Stimulated activated CD8-positive, alpha-beta memory T cell treated with anti-CD3 and anti-CD28 coated beads, Interleukin-12 subunit alpha, Interleukin-12 subunit beta, amount 100 ng/mL, for 1 hour (primary cell): ENCODE measurements around the gene TSPAN32.
"Not testable (repeated sequence)": the region's sequence is repeated elsewhere in the genome, so short reads cannot be mapped to it uniquely, and the experiment has no call there.

Experiments
- DNase-seq: peaks from one replicate; pipeline ENCODE4 v3.0.0-alpha.2; 2020; ENCODE audit warnings: low read depth

Gene TSPAN32

GRCh38 chr11:2316169-2316962 lies 14.6 kb downstream of the TSPAN32 start:
- DNase-seq, result no peak

GRCh38 chr11:2316963-2317244 lies 15.1 kb downstream of the TSPAN32 start:
- no peak for DNase-seq

- DNase-seq, result no peak
These were observed 15.7 kb downstream of the TSPAN32 start for GRCh38 chr11:2317354-2318050.

GRCh38 chr11:2318123-2318522 lies 16.3 kb downstream of the TSPAN32 start:
- no peak for DNase-seq

- no peak for DNase-seq
These were observed 16.9 kb downstream of the TSPAN32 start for GRCh38 chr11:2318707-2319106.

GRCh38 chr11:2319791-2320472 lies 18.1 kb downstream of the TSPAN32 start:
- DNase-seq, result no peak

GRCh38 chr11:2320568-2321310 lies 18.9 kb downstream of the TSPAN32 start:
- DNase-seq, result no peak

GRCh38 chr11:2321311-2321683 lies 19.5 kb downstream of the TSPAN32 start:
- no peak for DNase-seq

- DNase-seq, result no peak
These were observed 23.3 kb downstream of the TSPAN32 start for GRCh38 chr11:2325123-2325522.

GRCh38 chr11:2325719-2326118 lies 23.9 kb downstream of the TSPAN32 start:
- DNase-seq, result no peak

GRCh38 chr11:2327032-2327431 lies 25.2 kb downstream of the TSPAN32 start:
- DNase-seq, result no peak

- DNase-seq, result no peak
These were observed 26.2 kb downstream of the TSPAN32 start for GRCh38 chr11:2328021-2328420.

GRCh38 chr11:2328656-2329354 lies 27.0 kb downstream of the TSPAN32 start:
- no peak for DNase-seq

GRCh38 chr11:2329551-2329950 lies 27.7 kb downstream of the TSPAN32 start:
- no peak for DNase-seq

- no peak for DNase-seq
These were observed 28.9 kb downstream of the TSPAN32 start for GRCh38 chr11:2330696-2331095.

- DNase-seq, result no peak
These were observed 29.6 kb downstream of the TSPAN32 start for GRCh38 chr11:2331404-2331803.

- not testable (repeated sequence) for DNase-seq
These were observed 30.8 kb downstream of the TSPAN32 start for GRCh38 chr11:2332569-2332968.

- not testable (repeated sequence) for DNase-seq
These were observed 31.8 kb downstream of the TSPAN32 start for GRCh38 chr11:2333486-2334205.

GRCh38 chr11:2335286-2335685 lies 33.5 kb downstream of the TSPAN32 start:
- not testable (repeated sequence) for DNase-seq

GRCh38 chr11:2338760-2339159 lies 36.9 kb downstream of the TSPAN32 start:
- not testable (repeated sequence) for DNase-seq

- DNase-seq, result no peak
These were observed 40.7 kb downstream of the TSPAN32 start for GRCh38 chr11:2342557-2342956.
